NCI-H2107 (cell line): ENCODE results near the gene LRIT2.

Source experiments
- DNase-seq: peaks from one replicate; lab custom pipeline; 2025; lab: John Stamatoyannopoulos, UW

Gene LRIT2

DNA sequence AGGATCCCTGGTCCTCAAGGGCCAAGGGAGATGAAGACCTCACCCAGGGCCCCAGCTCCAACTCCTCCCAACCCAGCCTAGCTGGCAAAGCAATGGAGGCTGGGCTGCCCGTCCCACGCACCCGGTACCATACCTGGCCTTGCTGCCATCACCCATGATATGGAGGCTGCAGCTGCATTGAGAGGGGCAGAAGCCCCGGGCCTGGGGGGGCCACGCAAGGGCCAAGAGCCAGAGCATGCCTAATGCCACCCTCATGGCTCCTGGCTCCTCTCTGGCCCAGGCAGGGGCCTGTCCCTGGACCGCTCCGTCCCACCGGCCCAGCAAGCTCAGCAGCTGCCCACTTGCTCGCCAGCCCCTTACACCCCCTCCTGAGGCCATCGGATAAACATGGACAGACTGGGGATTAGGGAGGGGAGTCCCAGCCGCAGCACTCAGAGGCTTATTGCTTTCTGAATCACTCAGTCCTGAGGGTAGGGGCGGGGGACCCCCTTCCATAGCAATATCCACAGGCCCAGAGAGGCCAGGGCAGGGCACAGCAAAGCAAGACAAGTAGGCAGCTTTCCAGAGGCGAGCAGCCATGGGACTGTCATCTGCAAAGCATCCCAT is 15.9 kb upstream of the LRIT2 start, which contains the start of gene LRIT1:
Gene LRIT1 (minus strand): TSS at position 362 of the 606 bp plus-strand sequence. CDS start 107 bp downstream, at position 255.
- no peak for DNase-seq

DNA sequence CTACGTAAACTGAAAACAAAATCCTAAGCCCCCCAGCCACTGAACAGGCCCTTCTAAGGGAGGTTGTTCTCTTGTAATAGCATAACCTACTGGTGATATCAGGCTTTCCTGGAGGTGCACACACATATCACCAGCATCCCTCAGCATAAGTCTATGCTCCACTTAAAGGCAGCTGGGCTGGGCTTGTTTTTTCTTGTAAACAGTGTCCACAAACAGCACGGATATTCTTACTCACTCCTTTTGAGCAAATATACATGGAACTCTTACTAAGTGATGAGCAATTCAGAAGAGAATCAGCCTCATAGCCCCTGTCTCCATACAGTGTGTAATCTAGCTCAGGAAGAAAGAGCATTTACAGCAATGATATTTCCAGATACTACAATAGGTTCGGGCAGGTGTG is 13.6 kb upstream of the LRIT2 start:
- DNase-seq: no peak

DNA sequence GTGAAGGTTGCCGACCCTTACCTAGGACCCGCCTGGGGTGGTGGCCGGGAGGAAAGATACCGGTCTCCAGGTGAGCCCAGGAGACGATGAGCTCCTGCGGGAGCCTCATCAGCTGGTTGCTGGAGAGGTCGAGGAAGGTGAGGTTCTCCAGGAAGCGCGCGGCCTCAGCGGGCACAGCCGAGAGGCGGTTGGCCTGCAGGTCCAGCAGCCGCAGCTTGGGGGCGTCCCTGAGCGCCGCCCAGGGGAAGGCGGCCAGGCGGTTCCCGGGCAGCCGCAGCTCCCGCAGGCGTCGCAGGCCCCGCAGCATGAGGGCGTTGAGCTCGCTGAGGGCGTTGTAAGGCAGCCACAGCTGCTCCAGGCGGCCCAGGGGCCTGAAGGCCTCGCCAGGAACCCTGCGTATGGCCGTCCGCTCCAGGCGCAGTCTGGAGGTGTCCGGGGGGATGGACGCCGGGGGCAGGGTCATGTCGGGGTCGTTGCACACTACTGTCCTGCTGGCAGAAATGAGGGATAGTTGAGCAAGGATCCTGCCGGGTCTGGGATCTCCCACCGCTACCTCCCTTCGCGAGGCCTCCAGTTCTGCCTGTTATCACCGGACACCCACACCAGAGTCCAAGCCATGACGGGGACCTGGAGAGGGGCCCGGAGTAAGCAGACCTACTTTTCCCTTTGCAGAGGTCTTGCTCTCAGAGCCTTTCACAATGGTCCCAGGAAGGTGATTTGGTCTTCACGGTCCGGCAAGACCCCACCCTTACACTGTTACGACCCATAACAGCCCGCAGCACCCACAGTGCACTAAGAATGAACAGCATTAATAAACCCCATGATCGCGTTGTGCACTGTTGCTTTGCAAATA is 12.1 kb upstream of the LRIT2 start:
- no peak for DNase-seq

DNA sequence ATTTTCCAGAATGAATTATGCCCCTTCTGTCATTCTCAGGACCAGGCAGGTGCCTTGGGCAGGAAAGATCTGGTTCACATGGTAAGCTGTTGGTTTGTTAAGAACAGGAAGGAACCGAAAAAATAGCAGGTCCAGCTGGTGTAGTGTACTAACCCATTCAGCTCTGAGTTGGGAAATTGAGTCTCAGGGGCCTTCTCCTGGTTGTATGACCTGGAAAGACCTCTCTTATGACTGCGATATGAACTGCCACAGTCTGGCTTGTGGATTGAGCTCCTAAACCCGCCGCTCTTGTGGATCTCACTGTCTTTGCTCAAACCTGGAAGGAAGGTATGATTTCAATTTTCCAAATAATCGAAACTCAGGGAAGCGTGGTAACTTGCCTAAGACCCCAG is 11.5 kb upstream of the LRIT2 start:
- DNase-seq: no peak

DNA sequence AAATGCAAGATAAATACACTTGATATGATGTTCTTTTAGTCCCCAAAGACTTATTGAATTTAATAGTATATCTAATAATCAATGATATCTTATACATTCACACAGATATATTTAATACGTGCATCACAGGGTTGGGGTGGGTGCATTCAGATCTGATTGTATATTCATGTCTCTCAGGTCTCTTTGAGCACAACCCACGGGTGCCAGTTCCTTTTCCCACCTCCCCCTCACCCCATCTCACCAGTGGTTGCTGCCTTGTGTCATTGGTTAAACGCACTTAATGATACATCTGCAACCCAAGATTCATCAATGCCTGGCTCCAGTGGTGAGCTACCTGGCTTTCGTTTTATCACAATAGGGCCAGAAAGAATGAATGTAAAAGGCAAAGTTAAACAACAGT is 9.8 kb upstream of the LRIT2 start:
- no peak for DNase-seq

DNA sequence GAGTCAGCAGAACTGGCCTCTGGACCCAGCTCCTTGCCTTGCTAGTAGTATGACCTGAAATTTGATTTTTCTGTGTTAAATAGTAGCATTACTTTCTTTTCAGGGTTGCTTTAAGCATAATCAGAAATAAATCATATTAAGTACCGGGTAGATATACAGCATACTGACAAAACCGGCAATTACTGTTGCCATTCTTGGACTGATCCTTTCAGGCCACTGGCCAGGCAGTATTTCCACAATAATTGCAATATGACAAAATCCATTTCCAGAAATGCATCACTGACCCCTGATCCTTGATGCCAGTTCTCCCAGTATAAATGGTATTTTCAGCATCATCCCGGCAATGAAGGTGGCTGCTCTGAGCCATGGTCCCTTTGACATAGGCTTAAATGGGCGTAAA is 9.1 kb upstream of the LRIT2 start:
- DNase-seq: no peak

DNA sequence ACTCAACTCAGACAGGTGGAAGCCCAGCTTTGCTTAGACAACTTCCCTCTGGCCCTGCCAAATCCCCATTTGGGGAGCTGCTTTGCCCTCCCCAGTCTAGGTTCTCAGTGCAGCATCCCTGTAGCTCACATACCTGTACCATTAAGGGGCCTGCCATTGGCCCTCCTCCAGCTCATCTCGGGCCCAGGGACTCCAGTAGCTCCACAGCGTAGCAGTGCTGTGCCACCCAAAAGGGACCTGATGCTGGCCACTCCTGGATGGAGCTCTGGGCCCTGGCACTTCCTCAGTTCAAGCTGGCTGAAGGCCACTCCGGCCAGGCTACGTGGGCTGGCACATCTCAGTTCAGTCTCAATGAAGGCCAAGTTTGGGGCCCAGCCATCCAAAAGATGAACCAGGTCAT is 8.6 kb upstream of the LRIT2 start:
- DNase-seq: no peak

DNA sequence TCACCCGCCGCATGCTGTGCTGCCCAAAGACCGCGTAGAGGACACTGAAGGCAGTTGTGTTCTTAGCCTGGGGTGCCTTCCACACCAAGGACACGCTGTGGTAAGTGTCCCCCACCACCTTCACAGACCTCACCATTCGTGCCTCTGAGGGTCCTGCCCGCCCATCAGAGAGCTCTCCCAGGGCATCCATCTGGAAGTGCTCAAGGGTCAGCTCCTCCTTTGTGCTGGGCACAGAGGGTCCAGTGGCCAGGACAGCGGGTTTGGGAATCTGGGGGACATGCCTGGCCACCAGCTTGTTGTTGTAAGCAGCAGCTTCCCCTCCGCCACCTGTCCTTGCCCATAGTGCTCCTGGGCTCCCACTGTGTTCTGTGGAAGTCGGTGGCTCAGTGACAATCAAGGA is 7.0 kb upstream of the LRIT2 start:
- DNase-seq: no peak

DNA sequence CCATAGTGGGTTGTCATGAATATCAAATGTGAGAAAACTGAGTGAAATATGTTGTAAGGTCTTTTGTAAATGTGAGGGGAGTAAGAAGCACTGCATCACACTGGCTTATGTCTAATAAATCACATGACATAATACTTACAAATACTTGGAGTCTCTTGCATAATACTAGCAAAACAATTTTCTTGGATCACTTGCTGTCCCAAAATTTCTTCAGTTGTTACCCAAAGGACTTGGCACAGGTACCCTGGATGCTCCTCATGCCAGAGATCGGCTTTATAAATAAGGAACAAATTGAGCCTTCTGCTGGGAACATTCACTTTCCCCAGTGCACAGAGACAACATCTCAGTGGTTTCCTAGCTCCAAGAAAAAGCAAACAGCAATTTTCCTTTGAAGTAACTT is 5.0 kb upstream of the LRIT2 start:
- DNase-seq: no peak

DNA sequence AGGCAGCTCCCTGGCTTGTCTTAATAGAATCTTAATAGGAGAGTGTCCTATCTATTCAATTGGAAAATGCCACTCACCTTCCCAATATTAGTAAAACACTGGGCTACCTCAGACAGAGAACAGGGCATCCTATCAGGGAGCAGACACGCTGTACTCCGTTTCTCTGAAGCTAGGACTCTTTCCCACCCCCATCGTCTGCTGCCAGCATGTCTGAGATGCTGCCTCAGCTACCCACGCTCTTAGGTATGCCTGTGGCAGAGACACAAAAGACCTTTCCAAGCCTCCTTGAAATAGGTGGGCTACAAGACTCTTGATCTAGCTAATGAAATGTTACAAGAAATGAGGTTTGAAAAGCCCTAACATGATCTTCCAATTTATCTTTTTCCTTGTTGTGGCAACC is 2.5 kb upstream of the LRIT2 start:
- DNase-seq: no peak

DNA sequence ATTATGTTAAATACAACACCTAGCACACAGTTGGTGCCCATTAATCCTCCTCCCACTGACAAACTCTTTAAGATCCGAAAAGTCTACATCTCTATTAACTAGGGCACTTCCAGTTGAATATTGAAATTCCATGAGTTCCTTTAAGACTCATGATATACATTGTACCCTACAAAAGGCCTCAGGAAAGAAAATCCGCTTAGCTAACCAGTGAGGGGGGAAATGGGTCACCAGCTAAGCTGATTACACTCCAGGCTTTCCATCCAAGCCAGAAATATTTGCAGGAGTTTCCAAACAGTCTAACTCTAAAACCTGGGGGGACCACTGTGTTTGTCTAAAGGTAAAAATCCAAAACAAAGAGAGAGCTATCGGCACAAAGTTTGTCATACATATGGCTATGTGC is 1.3 kb upstream of the LRIT2 start:
- no peak for DNase-seq

DNA sequence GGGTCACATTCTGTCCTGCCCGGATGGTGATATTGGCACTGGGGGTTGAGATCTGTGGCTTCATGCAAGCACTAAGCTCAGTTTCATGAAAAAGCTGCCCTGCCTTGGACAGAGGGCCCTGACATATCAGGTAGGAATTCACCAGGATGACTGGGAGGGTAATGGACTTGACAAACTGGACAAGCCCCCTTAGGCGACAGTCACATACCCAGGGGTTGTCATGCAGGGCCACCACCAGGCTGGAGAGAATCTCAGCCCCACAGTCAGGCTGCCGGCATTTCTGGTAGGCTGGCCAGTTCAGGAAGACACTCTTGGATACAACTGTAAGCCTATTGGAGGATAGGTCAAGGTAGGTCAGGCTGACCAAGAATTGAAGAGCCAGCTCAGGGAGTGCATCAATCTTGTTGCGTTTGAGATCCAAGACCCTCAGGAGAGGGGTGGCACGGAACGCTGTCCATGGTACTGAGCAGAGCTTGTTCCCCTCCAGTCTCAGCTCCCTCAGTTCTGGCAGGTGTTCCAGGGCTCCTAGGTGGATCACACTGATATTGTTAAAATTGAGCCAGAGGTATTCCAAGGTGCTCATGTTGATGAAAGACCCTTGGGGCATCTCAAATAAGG is 824 bp downstream of the LRIT2 start:
- DNase-seq: no peak

DNA sequence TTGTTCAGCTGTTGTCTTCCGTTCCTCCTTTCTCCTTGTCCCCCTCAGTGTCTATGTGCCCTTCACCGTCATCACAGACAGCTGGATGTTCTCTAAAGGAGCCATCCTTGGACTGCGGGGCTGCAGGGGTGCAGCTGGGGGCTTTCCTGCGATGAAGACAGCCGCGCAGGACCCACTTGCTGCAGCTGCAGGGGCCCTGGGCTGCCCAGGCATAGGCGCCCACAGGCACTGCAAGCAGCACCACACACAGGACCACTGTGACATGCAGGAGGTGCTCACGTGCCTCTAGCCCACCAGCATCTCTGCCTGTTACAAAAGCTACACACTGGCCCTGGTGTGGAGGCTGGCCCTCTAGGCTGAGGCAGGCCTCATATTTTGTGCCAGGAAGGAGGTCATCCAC is 3.4 kb downstream of the LRIT2 start:
- no peak for DNase-seq

DNA sequence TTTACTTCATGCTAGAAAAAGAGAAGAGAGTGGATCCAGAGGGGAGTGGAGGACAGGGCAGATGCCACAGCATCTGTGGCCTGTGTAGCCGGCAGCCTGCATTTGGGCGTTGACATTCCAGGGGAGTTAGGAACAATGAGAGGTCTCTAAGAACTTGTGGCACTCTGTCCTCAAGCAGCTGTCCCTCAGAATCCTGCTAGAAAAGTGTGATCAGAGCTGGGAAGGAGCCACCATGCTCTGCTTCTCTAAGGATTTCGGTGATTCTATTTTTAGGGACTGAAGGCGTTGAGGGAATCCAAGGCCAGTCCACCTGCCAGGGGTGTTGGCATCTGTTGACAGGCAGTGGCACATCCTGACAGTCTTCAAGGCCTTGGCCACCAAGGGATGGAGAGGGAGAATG is 7.6 kb downstream of the LRIT2 start:
- DNase-seq: no peak

DNA sequence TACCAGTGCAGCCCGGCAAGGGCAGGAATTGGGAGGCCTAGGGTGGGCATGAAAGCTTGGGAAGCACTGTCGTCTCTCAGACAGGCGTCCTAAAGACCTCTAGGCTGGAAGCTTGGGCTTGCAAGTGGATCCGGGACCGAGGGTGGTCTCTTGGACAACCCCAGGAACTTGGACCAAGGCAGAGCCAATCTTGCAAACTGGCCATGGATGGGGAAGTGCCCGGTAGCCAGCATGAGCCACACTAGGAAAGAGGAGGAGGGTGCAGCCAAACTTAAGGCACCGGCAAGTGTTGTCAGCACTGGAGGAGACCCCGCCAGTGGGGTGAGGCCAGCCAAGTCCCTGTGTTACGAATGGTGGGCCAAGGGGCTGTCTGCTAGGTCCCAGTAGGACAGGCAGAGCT is 8.5 kb downstream of the LRIT2 start:
- no peak for DNase-seq

DNA sequence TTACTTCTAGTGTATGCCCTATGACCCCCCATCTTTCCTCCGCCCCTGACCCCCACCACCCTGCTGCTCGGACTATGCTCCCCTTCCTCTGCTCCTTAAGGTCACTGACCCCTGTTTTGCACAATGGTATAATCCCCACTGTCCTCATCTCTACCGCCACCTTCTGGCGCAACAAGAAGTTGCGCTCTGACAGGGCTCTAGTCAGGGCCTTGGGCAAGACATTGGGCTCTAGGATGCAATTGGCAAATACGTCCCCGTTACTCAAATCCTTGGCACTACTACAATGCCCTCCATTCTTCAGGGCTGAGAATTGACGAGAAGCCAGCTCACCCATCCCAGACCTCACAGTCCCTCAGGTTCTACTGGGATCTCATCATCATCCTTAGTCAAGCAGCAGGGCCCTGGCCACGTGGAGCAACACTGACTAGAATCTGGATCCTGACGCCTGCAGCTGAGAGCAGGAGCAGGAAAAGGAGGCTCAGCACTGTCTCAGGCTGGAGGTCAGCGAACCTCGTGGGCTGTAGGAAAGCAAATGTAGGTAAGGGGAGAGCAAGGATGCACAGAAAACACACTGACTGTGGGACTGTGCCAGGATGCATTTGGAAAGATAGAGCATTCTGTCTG is 10.6 kb downstream of the LRIT2 start:
- no peak for DNase-seq

DNA sequence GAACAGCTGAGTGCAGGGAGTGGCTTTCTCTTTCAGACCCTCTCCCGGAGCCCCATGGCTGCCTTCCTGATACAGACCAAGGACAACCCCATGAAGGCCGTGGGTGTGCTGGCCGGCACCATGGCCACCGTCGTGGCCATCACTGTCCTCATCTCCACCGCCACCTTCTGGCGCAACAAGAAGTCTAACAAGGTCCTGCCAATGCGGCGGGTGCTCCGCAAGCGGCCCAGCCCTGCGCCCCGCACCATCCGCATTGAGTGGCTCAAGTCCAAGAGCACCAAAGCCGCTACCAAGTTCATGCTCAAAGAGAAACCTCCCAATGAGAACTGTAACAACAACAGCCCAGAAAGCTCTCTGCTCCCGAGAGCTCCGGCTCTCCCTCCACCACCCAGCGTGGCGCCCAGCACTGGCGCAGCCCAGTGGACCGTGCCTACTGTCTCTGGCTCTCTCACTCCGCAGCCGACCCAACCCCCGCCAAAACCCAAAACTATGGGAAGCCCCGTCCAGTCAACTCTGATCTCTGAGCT is 11.2 kb downstream of the LRIT2 start:
- no peak for DNase-seq

DNA sequence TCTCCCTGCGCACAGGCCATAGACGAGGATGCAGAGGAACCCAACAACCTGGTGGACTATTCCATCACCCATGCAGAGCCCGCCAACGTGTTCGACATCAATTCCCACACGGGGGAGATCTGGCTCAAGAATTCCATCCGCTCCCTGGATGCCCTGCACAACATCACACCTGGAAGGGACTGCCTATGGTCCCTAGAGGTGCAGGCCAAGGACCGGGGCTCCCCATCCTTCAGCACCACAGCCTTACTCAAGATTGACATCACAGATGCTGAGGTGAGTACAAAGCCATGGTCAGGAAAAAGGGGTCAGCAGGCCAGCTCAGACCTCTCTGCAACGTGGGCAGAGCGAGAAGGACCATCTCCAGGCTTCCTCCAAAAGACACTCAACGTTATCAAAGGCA is 12.3 kb downstream of the LRIT2 start:
- DNase-seq: no peak

DNA sequence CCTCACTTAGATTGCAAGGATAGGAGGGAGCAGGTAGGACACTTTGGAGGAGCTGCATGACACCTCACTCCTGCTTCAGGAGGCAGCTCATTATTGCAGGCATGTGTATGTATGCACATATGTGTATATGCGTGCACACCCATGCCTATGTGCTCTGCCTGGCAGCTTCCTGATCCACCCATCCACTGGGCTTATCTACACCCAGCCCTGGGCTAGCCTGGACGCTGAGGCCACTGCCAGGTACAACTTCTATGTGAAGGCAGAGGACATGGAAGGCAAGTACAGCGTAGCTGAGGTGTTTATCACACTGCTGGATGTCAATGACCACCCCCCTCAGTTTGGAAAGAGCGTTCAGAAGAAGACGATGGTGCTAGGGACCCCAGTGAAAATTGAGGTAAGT is 13.3 kb downstream of the LRIT2 start:
- DNase-seq: no peak

DNA sequence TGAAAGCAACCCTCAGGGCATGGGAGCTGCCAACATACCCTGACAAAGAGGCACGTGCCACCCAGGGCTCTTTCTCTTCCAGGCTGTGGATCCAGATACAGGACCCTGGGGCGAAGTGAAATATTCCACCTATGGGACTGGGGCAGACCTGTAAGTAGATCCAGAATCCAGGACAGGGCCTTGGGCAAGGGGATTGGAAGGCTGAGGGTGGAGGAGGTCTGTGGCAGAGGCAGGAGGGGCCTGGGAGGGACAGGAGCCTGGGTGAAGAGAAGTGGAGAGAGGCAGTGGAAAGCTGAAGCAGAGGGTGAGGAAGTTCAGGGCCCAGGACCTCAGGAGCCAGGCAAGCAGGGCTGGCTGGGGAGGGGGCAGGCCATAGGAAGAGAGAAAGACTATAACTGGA is 13.8 kb downstream of the LRIT2 start:
- DNase-seq: no peak

DNA sequence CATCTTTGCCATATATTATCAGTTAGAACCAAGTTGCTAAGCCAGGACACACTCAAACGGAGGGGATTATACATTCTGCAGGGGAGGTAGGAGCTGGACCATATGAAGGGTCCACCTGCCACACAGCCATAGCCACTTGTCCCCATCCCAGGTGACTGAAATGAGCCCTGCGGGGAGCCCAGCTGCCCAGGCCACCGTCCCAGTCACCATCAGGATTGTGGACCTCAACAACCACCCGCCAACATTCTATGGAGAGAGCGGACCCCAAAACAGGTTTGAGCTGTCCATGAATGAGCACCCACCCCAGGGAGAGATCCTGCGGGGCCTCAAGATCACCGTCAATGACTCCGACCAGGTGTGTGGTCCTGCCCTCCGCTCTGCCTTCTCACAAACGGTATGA is 17.3 kb downstream of the LRIT2 start:
- DNase-seq: no peak

DNA sequence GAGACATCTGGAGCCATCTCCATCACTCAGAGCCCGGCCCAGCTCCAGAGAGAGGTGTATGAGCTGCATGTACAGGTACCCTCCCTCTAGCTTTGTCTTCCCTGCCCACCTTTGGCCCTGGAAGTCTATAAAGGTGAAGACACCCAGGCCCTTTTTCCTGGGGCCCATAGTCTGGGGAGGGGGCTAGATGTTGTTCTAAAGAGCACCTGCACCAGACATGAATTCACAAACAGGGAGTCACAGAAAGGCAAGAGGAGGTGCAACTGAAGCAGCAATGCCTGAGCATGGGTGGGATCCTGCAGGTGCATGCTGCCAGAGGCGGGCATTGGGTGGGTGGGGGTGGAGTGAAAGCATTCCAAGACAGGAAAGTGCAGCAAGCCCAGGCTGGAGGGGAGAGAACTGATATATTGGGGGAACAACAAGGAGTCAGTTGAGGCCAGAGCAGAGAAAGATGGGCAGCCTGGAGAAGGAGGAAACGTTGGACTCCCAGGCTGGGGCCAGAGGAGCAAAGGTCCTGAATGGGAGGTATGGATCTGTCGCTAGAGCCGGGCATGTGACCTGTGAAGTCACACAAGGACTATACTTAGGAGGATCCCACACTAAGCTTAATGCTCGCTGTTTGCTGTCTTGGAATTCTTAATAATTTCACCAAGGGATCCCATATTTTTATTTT is 19.4 kb downstream of the LRIT2 start:
- DNase-seq: no peak
